Activated CD4-positive, alpha-beta memory T cell treated with anti-CD3 and anti-CD28 coated beads for 36 hours (primary cell): ENCODE data around the gene IL20. TPM values are rescaled to one million over a fixed set of nuclear protein-coding genes. Genes with fewer than 3 reads are reported as not detected.

ENCODE experiments used
- CTCF ChIA-PET: fragments of 350-600 bp; sonication (Branson Sonifier 250); formaldehyde crosslinking; loops from one replicate; lab custom pipeline; 2021; ENCODE audit warnings: antibody characterized with exemption, inconsistent platforms; lab: Charles Lee
- POLR2A ChIA-PET: fragments of 350-600 bp; sonication (Branson Sonifier 250); formaldehyde crosslinking; loops from one replicate; lab custom pipeline; 2021; ENCODE audit warnings: antibody characterized with exemption; lab: Charles Lee
- DNase-seq: peaks from one replicate; pipeline ENCODE4 v3.0.0-alpha.2; 2020
- H3K27ac Mint-ChIP-seq: one replicate; pipeline ENCODE4 v1.8.0; 2021; ENCODE audit warnings: mixed read lengths
- H3K27me3 Mint-ChIP-seq: one replicate; pipeline ENCODE4 v1.8.0; 2021; ENCODE audit warnings: mixed read lengths
- H3K36me3 Mint-ChIP-seq: one replicate; pipeline ENCODE4 v1.8.0; 2021; ENCODE audit warnings: mixed read lengths
- H3K4me1 Mint-ChIP-seq: one replicate; pipeline ENCODE4 v1.8.0; 2021; ENCODE audit warnings: low read depth, mixed read lengths
- H3K4me3 Mint-ChIP-seq: one replicate; pipeline ENCODE4 v1.8.0; 2021; ENCODE audit warnings: mild to moderate bottlenecking, mixed read lengths
- H3K9me3 Mint-ChIP-seq: one replicate; pipeline ENCODE4 v1.8.0; 2021; ENCODE audit warnings: mixed read lengths
- intact Hi-C: fragments of 100-400 bp; cut with micrococcal nuclease; formaldehyde crosslinking; loops from one replicate; pipeline ENCODE4 v1.15.1; 2023
- total RNA-seq, 2 experiments: library from RNA; stranded (reverse); gene quantifications; one replicate each; pipeline ENCODE4 v1.2.3, GENCODE V29; 2021

Gene IL20
- total RNA-seq, 2 experiments from 2014 or later: not detected

DNA sequence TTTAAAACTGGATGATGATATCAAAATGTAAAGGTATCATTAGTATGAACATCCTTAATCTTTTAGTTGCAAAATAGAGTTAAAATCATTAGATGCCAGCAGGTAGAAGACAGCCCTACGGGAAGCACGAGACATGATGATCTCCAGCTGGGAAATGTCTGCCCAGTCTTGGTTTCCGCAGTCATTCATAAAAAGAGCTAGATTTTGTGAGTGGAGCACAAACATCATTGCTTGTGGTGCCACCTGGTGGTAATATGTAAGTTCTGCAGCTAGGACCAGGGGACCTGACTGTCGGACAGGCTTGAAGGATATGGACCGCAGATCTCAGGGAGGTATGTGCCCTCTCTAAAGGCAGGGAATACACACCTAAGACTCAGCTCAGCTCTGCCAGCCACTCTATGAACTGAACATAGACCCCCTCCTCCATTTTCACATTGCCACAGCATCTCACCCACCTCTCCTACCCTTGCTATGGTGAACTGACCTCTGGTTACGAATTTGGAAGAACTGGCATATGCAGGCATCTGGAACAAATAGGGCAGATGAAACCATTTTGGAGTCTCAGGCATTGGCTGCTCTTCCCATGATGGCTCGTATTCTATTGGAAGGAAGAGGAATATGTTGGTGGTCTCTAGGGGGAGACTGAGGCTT is 47.1 kb downstream of the IL20 start:
- Mint-ChIP-seq H3K27me3 (no peaks in the 10 kb centered on the region), H3K4me3 (no peak overlapping the region), H3K36me3 (peaks cover 23% of the 10 kb centered on the region), H3K9me3 (no peaks in the 10 kb centered on the region), H3K4me1 (peaks cover 87% of the 10 kb centered on the region), H3K27ac (peak overlapping the region; percentile 19)
- intact Hi-C loops: loop anchor here (1.0 to 2.0 kb wide), 6 partner anchors 21 to 186 kb away; partner anchors contain the start of gene IL20
- peak; percentile 75 for DNase-seq
- ChIA-PET POLR2A (interaction anchor here (0.6 to 0.9 kb wide), 2 partner anchors 15 to 253 kb away, joined by 3 read pairs; no protein-coding TSS in a partner anchor), CTCF (interaction anchor here (0.5 to 12.9 kb wide), 65 partner anchors 9 to 587 kb away, joined by 3 to 201 read pairs (median 7); partner anchors contain the start of genes DYRK3, FCMR, IKBKE and IL10)

DNA sequence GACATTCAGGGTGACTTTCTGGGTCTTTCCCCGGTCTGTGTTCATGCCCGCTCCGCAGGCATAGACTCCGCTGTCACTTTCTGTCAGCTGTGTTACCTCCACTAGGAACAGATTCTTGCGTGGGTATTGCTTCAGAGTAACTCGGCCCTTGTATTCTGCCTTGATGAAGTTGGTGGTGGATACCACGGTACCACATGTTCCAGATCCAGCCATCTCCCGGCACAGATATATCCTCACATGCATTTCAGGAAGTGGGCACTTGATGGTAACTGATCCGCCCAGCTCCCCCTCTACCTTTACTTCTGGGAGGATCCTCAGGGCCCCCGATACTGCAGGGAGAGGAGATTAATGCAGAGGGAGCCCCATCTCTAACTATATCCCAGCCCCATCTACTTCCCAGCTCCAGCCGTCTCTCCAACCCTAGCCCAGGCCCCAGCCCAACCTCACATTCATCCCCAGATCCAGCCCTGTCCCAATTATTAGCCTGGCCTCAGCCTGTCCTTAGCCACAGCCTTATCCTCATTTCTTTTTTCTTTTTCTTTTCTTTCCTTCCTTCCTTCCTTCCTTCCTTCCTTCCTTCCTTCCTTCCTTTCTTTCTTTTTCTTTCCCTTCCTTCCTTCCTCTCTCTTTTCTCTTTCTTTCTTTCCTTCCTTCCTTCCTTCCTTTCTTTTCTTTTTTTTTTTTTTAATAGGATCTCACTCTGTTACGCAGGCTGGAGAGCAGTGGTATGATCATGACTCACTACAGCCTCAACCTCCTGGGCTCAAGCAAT is 48.5 kb downstream of the IL20 start:
- ChIA-PET CTCF (interaction anchor here (0.7 to 12.9 kb wide), 16 partner anchors 8 to 250 kb away, joined by 3 to 201 read pairs (median 42); partner anchors contain the start of genes FCMR, IL10, IL19 and IL20), POLR2A (interaction anchor here (1.6 kb wide), 1 partner anchor 110 kb away, joined by 4 read pairs; no protein-coding TSS in a partner anchor)
- Mint-ChIP-seq H3K27me3 (no peaks in the 10 kb centered on the region), H3K36me3 (peaks cover 22% of the 10 kb centered on the region), H3K4me3 (no peak overlapping the region), H3K9me3 (no peaks in the 10 kb centered on the region), H3K27ac (no peak overlapping the region), H3K4me1 (peaks cover 86% of the 10 kb centered on the region)
- intact Hi-C loops: loop anchor here (2.0 kb wide), 1 partner anchor 57 kb away; no protein-coding TSS in a partner anchor
- no peak for DNase-seq

DNA sequence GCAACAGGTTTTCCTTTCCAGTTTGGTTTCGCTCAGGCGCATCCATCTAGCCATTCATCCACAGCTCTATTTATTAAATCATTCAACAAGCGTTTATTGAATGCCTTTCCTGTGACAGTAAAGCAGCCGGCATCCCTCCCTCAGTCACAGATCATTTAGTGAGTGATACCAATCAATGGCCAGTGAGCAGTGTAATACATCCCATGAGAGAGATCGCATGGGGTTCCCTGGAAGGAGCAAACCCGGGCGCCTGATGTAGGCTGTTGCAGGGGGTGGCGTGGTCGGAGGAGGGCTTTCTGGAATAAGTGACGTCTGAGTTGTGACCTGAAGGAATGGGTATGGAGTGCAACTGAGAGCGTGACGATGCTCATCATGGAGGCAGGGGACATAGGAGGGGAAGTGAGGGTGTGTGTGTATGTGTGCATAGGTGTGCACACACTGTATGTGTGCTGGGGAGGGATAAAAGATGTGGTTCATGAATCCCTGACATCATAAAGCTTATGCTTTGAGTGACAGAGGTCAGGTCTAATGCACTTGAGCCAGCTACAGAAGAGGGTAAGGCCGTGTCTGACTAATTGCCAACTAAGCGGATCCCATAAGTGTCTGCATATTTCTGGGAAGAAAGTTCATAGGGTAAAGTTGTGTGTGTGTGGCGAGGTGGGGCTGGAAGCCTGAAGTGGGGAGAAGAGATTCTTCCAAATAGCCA is 49.8 kb downstream of the IL20 start:
- no peaks in the 10 kb centered on the region for H3K9me3 Mint-ChIP-seq
- H3K4me1 Mint-ChIP-seq: peaks cover 86% of the 10 kb centered on the region
- DNase-seq: no peak
- peak overlapping the region; percentile 74 for H3K27ac Mint-ChIP-seq
- H3K4me3 Mint-ChIP-seq: no peak overlapping the region
- peaks cover 24% of the 10 kb centered on the region for H3K36me3 Mint-ChIP-seq
- no peaks in the 10 kb centered on the region for H3K27me3 Mint-ChIP-seq
- intact Hi-C loops: no loop called here
- ChIA-PET POLR2A (interaction anchor here (1.6 kb wide), 1 partner anchor 112 kb away, joined by 4 read pairs; no protein-coding TSS in a partner anchor), CTCF (interaction anchor here (0.7 to 12.9 kb wide), 8 partner anchors 10 to 190 kb away, joined by 3 to 201 read pairs (median 70); partner anchors contain the start of gene IL20)

DNA sequence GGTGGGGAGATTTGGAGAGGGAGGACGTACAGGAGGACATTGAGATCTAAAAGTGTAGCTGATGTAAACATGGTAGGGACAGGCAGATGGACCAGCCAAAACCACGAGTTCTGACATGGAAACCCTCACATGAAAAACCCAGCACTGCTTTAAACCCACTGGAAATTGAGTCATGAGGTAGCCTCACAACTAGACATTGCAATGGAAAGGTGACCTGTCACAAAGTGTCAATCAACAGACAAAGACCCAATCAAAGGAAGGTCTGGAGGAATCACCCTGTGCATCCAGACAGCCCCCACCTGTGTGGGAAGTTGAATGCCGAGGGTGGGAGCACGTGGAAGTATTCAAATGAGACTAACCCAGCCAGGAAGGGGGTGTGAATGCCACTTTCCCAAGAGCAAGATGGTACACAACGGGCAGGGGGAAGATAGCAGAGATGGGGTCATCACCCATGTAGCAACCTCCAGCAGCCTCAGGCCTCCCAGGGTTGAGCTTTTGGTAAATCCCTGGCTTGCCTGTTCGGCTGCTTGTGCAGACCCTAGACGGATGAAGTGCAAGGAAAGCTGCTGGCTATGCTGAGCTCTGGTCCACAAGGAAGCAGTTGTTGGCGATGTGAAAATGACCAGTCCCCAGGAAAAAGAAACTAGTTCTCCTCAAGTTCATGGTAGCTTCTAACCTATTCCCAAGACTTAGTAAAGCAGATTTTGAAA is 50.7 kb downstream of the IL20 start:
- Mint-ChIP-seq H3K4me1 (peaks cover 86% of the 10 kb centered on the region), H3K36me3 (peaks cover 32% of the 10 kb centered on the region), H3K27ac (peak overlapping the region; percentile 74), H3K4me3 (peak overlapping the region; percentile 47), H3K9me3 (no peaks in the 10 kb centered on the region), H3K27me3 (no peaks in the 10 kb centered on the region)
- no peak for DNase-seq
- ChIA-PET POLR2A (interaction anchor here (1.2 to 1.6 kb wide), 3 partner anchors 8 to 113 kb away, joined by 3 to 4 read pairs (median 4); no protein-coding TSS in a partner anchor), CTCF (interaction anchor here (0.7 to 12.9 kb wide), 12 partner anchors 9 to 304 kb away, joined by 3 to 201 read pairs (median 8); partner anchors contain the start of genes EIF2D and IL20)
- intact Hi-C loops: no loop called here

DNA sequence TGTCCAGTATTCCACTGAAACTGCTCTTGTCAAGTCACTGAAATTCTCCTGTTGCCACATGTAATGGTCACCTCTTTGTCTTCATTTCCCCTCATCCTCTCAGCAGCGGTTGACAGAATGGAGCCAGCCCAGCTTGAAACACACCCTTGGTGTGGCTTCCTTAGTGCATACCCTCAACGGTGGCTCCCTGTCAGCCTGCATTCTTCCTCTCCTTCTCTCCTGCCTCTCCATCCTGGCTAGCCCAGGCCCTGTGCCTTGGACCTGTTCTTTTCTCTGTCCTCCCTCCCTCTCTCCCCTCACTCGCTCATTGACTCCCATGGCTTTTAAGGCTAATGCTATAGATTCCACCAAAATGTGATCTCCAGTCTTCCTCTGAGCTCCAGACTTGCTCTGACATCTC is 52.7 kb downstream of the IL20 start:
- Mint-ChIP-seq H3K36me3 (peaks cover 26% of the 10 kb centered on the region), H3K9me3 (no peaks in the 10 kb centered on the region), H3K27me3 (no peaks in the 10 kb centered on the region), H3K27ac (peak overlapping the region; percentile 74), H3K4me1 (peaks cover 68% of the 10 kb centered on the region), H3K4me3 (peak overlapping the region; percentile 59)
- POLR2A ChIA-PET: interaction anchor here (0.6 to 1.4 kb wide), 3 partner anchors 12 to 21 kb away, joined by 3 to 4 read pairs (median 3); partner anchors contain the start of gene IL24
- CTCF ChIA-PET: interaction anchor here (0.8 to 12.9 kb wide), 11 partner anchors 9 to 193 kb away, joined by 3 to 201 read pairs (median 27); partner anchors contain the start of gene IL20
- DNase-seq: no peak
- intact Hi-C loops: no loop called here

Other genes with a start within 250 kb of the IL20 start
- gene DYRK3, start 230.1 kb upstream of the IL20 start, total RNA-seq: 10 to 100 TPM; 10.1 to 11.4 TPM
- 10 to 100 TPM; 96.9 to 97.4 TPM for gene MAPKAPK2, start 180.7 kb upstream of the IL20 start, total RNA-seq
- gene IL19, start 94.8 kb upstream of the IL20 start, total RNA-seq: under 1 TPM in 1 of 2 experiments, not detected in 1; 0.21 TPM
- gene IL10, start 93.1 kb upstream of the IL20 start, total RNA-seq: 10 to 100 TPM; 17.3 to 18.5 TPM
- 10 to 100 TPM in 1 of 2 experiments, 1 to 10 TPM in 1; 9.8 to 10.0 TPM for gene IL24, start 31.8 kb downstream of the IL20 start, total RNA-seq
- 10 to 100 TPM; 65.7 to 73.0 TPM for gene FCMR, start 56.3 kb downstream of the IL20 start, total RNA-seq
- under 1 TPM; 0.10 TPM for gene PIGR, start 80.8 kb downstream of the IL20 start, total RNA-seq
- not detected for gene FCAMR, start 104.8 kb downstream of the IL20 start, total RNA-seq
- not detected for gene C1orf116, start 167.1 kb downstream of the IL20 start, total RNA-seq
- 1 to 10 TPM; 6.3 to 7.2 TPM for gene YOD1, start 185.6 kb downstream of the IL20 start, total RNA-seq
- gene PFKFB2, start 187.7 kb downstream of the IL20 start, total RNA-seq: 1 to 10 TPM; 2.1 to 2.5 TPM
- gene C4BPB, start 223.2 kb downstream of the IL20 start, total RNA-seq: under 1 TPM; 0.24 to 0.39 TPM
- gene C4BPA, start 238.6 kb downstream of the IL20 start, total RNA-seq: not detected